Caco-2 (cell line): ENCODE measurements around the gene RAD51D. TPM values are rescaled to one million over a fixed set of nuclear protein-coding genes. Genes with fewer than 3 reads are reported as not detected.
"Not testable (repeated sequence)": the region's sequence is repeated elsewhere in the genome, so short reads cannot be mapped to it uniquely, and the experiment has no call there.

Source experiments
- BruUV-seq: library from RNA; stranded (reverse); fragments of 400-500 nt; replicated peaks from 2 replicates; lab custom pipeline; 2021; lab: Mats Ljungman, UMichigan
- CTCF ChIA-PET: fragments of 300-600 bp; sonication (Branson Sonifier 250); formaldehyde crosslinking; loops from one replicate; lab custom pipeline; 2022; ENCODE audit warnings: antibody characterized with exemption; lab: Charles Lee
- POLR2A ChIA-PET: fragments of 300-600 bp; sonication (Branson Sonifier 250); formaldehyde crosslinking; loops from one replicate; lab custom pipeline; 2022; ENCODE audit warnings: antibody characterized with exemption; lab: Charles Lee
- DNase-seq, 2 experiments: peaks; one replicate each; pipeline versions ENCODE4 v3.0.0 to v3.0.0-alpha.2; 2020 to 2022
- H3K27me3 ChIP-seq: replicated peaks from 2 replicates; pipeline ENCODE4 v1.6.0; 2011; ENCODE audit warnings: low read length; ENCODE audit not compliant: control insufficient read depth, insufficient read depth
- H3K36me3 ChIP-seq: 2 replicates; pipeline ENCODE4 v1.5.1; 2011; ENCODE audit warnings: low read length; ENCODE audit not compliant: control insufficient read depth, insufficient read depth
- H3K4me1 ChIP-seq: fragments of 250-450 bp; sonication (Bioruptor Pico); 2 replicates; pipeline ENCODE4 v1.5.1; 2020; ENCODE audit warnings: mild to moderate bottlenecking
- H3K4me3 ChIP-seq: 2 replicates; pipeline ENCODE4 v1.5.1; 2011; ENCODE audit warnings: low read depth, mild to moderate bottlenecking, control low read depth, low read length
- H3K9me3 ChIP-seq: fragments of 250-450 bp; sonication (Bioruptor Pico); 2 replicates; pipeline ENCODE4 v1.5.1; 2020; ENCODE audit warnings: mild to moderate bottlenecking, moderate library complexity
- H3K27ac Mint-ChIP-seq: one replicate; pipeline ENCODE4 v1.8.0; 2022; ENCODE audit warnings: mixed read lengths; ENCODE audit not compliant: unreplicated experiment
- H3K27me3 Mint-ChIP-seq: one replicate; pipeline ENCODE4 v1.8.0; 2022; ENCODE audit warnings: mixed read lengths; ENCODE audit not compliant: insufficient read depth, unreplicated experiment
- H3K36me3 Mint-ChIP-seq: one replicate; pipeline ENCODE4 v1.8.0; 2022; ENCODE audit warnings: mild to moderate bottlenecking, mixed read lengths; ENCODE audit not compliant: insufficient read depth, unreplicated experiment
- H3K4me1 Mint-ChIP-seq: one replicate; pipeline ENCODE4 v1.8.0; 2022; ENCODE audit warnings: low read depth, mixed read lengths; ENCODE audit not compliant: unreplicated experiment
- H3K4me3 Mint-ChIP-seq: one replicate; pipeline ENCODE4 v1.8.0; 2022; ENCODE audit warnings: mild to moderate bottlenecking, moderate library complexity, mixed read lengths; ENCODE audit not compliant: unreplicated experiment
- H3K9me3 Mint-ChIP-seq: one replicate; pipeline ENCODE4 v1.8.0; 2022; ENCODE audit warnings: mixed read lengths; ENCODE audit not compliant: unreplicated experiment
- intact Hi-C: fragments of 100-400 bp; cut with micrococcal nuclease; formaldehyde crosslinking; loops from one replicate; pipeline ENCODE4 v1.10.0; 2022; ENCODE audit not compliant: unreplicated experiment
- total RNA-seq: library from RNA; stranded (reverse); gene quantifications from 2 replicates; pipeline ENCODE4 v1.2.3, GENCODE V29; 2022
- TF ChIP-seq, protein P1 (sequence below), 2 experiments: fragments of 200-600 bp in 1 of 2; IDR thresholded peaks; 1 replicate in 1 of 2; 2 replicates in 1 of 2; pipeline versions ENCODE4 v1.5.1 to v1.8.0; 2011 to 2022; ENCODE audit warnings: antibody characterized with exemption in 1 of 2, control low read depth in 1 of 2, inconsistent platforms in 1 of 2, low read depth in 1 of 2, low read length in 1 of 2, mild to moderate bottlenecking in 1 of 2, moderate library complexity in 1 of 2; ENCODE audit not compliant: insufficient read depth in 1 of 2, severe bottlenecking in 1 of 2, unreplicated experiment in 1 of 2

The RAD51D gene
- total RNA-seq, 1 experiment from 2014 or later, result 31.8 TPM

DNA sequence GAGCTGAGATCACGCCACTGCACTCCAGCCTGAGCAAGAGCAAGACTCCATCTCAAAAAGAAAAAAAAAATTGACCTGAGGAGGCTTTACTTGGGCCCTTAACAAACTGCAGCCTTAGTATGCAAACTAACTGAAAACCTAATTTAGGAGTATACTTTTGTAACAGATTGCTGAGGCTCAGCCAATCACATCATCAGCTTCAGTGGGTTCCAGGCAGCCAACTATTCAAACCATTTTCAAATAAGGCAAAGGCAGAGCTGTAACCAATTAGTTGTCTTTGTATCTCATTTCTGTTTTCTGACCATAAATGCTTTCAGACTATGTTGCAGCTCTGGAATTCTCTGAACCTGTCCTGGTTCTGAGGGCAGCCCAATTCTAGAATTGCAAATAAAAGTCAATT, 23.9 kb downstream of the RAD51D start:
- Mint-ChIP-seq H3K9me3 (no peaks in the 10 kb centered on the region), H3K4me1 (no peaks in the 10 kb centered on the region), H3K27ac (no peak overlapping the region), H3K36me3 (peaks cover 6% of the 10 kb centered on the region), H3K27me3 (no peaks in the 10 kb centered on the region), H3K4me3 (no peak overlapping the region)
- ChIA-PET CTCF (no interaction called here), POLR2A (interaction anchor here (0.7 kb wide), 1 partner anchor 28 kb away, joined by 3 read pairs; no protein-coding TSS in a partner anchor)
- no peaks in the 10 kb centered on the region for H3K4me1 ChIP-seq
- H3K9me3 ChIP-seq, result no peaks in the 10 kb centered on the region
- no peaks in the 10 kb centered on the region for H3K36me3 ChIP-seq
- no TSS peak for BruUV-seq
- no peak for DNase-seq
- intact Hi-C loops, result no loop called here
- H3K27me3 ChIP-seq, result no peaks in the 10 kb centered on the region
- H3K4me3 ChIP-seq, result no peak overlapping the region
- TF ChIP-seq, protein P1, sequence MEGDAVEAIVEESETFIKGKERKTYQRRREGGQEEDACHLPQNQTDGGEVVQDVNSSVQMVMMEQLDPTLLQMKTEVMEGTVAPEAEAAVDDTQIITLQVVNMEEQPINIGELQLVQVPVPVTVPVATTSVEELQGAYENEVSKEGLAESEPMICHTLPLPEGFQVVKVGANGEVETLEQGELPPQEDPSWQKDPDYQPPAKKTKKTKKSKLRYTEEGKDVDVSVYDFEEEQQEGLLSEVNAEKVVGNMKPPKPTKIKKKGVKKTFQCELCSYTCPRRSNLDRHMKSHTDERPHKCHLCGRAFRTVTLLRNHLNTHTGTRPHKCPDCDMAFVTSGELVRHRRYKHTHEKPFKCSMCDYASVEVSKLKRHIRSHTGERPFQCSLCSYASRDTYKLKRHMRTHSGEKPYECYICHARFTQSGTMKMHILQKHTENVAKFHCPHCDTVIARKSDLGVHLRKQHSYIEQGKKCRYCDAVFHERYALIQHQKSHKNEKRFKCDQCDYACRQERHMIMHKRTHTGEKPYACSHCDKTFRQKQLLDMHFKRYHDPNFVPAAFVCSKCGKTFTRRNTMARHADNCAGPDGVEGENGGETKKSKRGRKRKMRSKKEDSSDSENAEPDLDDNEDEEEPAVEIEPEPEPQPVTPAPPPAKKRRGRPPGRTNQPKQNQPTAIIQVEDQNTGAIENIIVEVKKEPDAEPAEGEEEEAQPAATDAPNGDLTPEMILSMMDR (IDR thresholded peaks at IDR 0.05; ENCODE audit: insufficient read depth in 1 of 2, low read depth in 1 of 2, low read length in 1 of 2, severe bottlenecking in 1 of 2, unreplicated experiment in 1 of 2), result no peak

DNA sequence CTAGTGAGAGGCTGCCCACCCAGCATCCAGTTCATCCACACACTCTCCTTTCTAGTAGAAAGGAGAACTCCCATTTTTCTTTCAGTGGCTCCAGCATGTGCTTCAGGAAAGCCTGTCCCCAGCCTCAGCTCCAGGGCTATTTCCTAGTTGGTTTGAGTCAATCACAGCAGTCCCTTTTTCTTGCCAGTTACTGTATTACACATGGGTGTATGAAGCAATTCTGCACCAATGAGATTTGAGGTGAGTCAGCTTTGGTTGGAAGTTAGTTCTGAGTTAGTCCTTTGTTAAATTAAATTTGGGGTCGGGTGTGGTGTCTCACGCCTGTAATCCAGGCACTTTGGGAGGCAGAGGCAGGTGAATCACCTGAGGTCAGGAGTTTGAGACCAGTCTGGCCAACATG, 24.8 kb downstream of the RAD51D start:
- Mint-ChIP-seq H3K4me1 (no peaks in the 10 kb centered on the region), H3K27ac (no peak overlapping the region), H3K9me3 (no peaks in the 10 kb centered on the region), H3K4me3 (no peak overlapping the region), H3K27me3 (no peaks in the 10 kb centered on the region), H3K36me3 (peaks cover 6% of the 10 kb centered on the region)
- intact Hi-C loops, result no loop called here
- TF ChIP-seq, protein P1 (IDR thresholded peaks at IDR 0.05; ENCODE audit: insufficient read depth in 1 of 2, low read depth in 1 of 2, low read length in 1 of 2, severe bottlenecking in 1 of 2, unreplicated experiment in 1 of 2), result no peak
- CTCF ChIA-PET, result no interaction called here
- Histone ChIP-seq H3K9me3 (no peaks in the 10 kb centered on the region), H3K27me3 (no peaks in the 10 kb centered on the region), H3K4me3 (no peak overlapping the region), H3K4me1 (no peaks in the 10 kb centered on the region), H3K36me3 (no peaks in the 10 kb centered on the region)
- BruUV-seq, result no TSS peak
- POLR2A ChIA-PET, result no interaction called here
- DNase-seq, result no peak

DNA sequence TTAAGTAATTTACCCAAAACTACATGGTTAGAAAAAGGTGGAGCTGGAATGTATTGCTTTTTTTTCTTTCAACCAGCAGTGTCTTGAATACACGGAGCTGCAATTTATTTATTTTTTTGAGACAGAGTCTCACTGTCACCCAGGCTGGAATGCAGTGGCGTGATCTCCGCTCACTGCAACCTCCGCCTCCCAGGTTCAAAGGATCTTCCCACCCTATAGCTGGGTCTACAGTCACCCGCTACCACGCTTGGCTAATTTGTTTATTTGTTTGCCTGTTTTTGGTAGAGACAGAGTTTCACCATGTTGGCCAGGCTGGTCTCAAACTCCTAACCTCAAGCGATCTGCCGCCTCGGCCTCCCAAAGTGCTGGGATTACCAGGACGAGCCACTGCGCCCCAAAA, 29.0 kb downstream of the RAD51D start:
- H3K27me3 Mint-ChIP-seq, H3K36me3 Mint-ChIP-seq, H3K36me3 ChIP-seq, H3K4me3 ChIP-seq, H3K27me3 ChIP-seq, H3K9me3 ChIP-seq, DNase-seq, intact Hi-C loops, POLR2A ChIA-PET, H3K4me3 Mint-ChIP-seq, CTCF ChIA-PET, BruUV-seq, H3K9me3 Mint-ChIP-seq: not testable (repeated sequence)
- peaks cover 11% of the 10 kb centered on the region for H3K4me1 ChIP-seq
- peak overlapping the region; percentile 6 for H3K27ac Mint-ChIP-seq
- H3K4me1 Mint-ChIP-seq, result peaks cover 14% of the 10 kb centered on the region
